AG09319 (cell line): ENCODE results near the gene JKAMP.

Experiments used
- DNase-seq: peaks from one replicate; pipeline ENCODE4 v3.0.0-alpha.2; 2010; ENCODE audit warnings: low read depth; ENCODE audit errors: extremely low read depth
- CTCF ChIP-seq: IDR thresholded peaks from 2 replicates; pipeline ENCODE4 v1.5.1; 2011; ENCODE audit warnings: low read depth, mild to moderate bottlenecking, inconsistent platforms, low read length, moderate library complexity

JKAMP gene

GRCh38 chr14:59464486-59465315, 19.6 kb upstream of the JKAMP start:
- no peak for DNase-seq
- no peak for TF ChIP-seq CTCF

GRCh38 chr14:59465316-59466135, 18.8 kb upstream of the JKAMP start, which contains the start of gene GPR135:
GPR135 (minus strand) TSS chr14:59465380; CDS start chr14:59465226, 154 bp downstream.
- no peak for DNase-seq
- no peak for TF ChIP-seq CTCF

- no peak for DNase-seq
- TF ChIP-seq CTCF, result no peak
Observed at GRCh38 chr14:59474172-59474571, 10.1 kb upstream of the JKAMP start.

- DNase-seq, result no peak
- TF ChIP-seq CTCF, result no peak
Observed at GRCh38 chr14:59475709-59476108, 8.6 kb upstream of the JKAMP start.

GRCh38 chr14:59478540-59478939, 5.8 kb upstream of the JKAMP start:
- no peak for TF ChIP-seq CTCF
- DNase-seq, result no peak

- DNase-seq, result no peak
- no peak for TF ChIP-seq CTCF
Observed at GRCh38 chr14:59480166-59480565, 4.2 kb upstream of the JKAMP start.

- no peak for DNase-seq
- no peak for TF ChIP-seq CTCF
Observed at GRCh38 chr14:59481407-59481806, 2.9 kb upstream of the JKAMP start.
